Globus pallidus (tissue), 1 donor: ENCODE results near the gene OR5M8.

ENCODE experiments used
- DNase-seq: peaks from one replicate; pipeline ENCODE4 v3.0.0-alpha.2; 2015; ENCODE audit warnings: low spot score

Gene OR5M8

GRCh38 chr11:56491270-56491669 is at the start of gene OR5M8:
TSS of gene OR5M8 (minus strand) at chr11:56491370. CDS start at chr11:56491370, 0 bp downstream.
- DNase-seq, result no peak

- DNase-seq, result no peak
These were observed 42.0 kb upstream of the OR5M8 start for GRCh38 chr11:56533054-56533740.

- no peak for DNase-seq
These were observed 40.7 kb upstream of the OR5M8 start for GRCh38 chr11:56531856-56532255.

GRCh38 chr11:56522008-56522407 is 30.8 kb upstream of the OR5M8 start:
- DNase-seq, result no peak

- DNase-seq, result no peak
These were observed 22.1 kb upstream of the OR5M8 start for GRCh38 chr11:56513280-56513679.

GRCh38 chr11:56509439-56509838 is 18.3 kb upstream of the OR5M8 start:
- no peak for DNase-seq

- no peak for DNase-seq
These were observed 5.8 kb upstream of the OR5M8 start for GRCh38 chr11:56497010-56497409.

GRCh38 chr11:56495117-56495516 is 3.9 kb upstream of the OR5M8 start:
- no peak for DNase-seq

- DNase-seq, result no peak
These were observed 4.4 kb downstream of the OR5M8 start for GRCh38 chr11:56486801-56487200.

- no peak for DNase-seq
These were observed 16.4 kb downstream of the OR5M8 start for GRCh38 chr11:56474729-56475235.

GRCh38 chr11:56473252-56473651 is 17.9 kb downstream of the OR5M8 start, which contains the start of gene OR5M3:
TSS of gene OR5M3 (minus strand) at chr11:56473352. CDS start at chr11:56470497, 2,855 bp downstream.
- no peak for DNase-seq

- no peak for DNase-seq
These were observed 34.1 kb downstream of the OR5M8 start for GRCh38 chr11:56457076-56457475.

GRCh38 chr11:56453521-56453920 is 37.6 kb downstream of the OR5M8 start:
- DNase-seq, result no peak
